Measurements from ENCODE around the gene REPS1. TPM values are rescaled to one million over a fixed set of nuclear protein-coding genes. Genes with fewer than 3 reads are reported as not detected.

The REPS1 gene
- total RNA-seq, 2 donors from 2014 or later = 73.4 to 88.6 TPM

DNA sequence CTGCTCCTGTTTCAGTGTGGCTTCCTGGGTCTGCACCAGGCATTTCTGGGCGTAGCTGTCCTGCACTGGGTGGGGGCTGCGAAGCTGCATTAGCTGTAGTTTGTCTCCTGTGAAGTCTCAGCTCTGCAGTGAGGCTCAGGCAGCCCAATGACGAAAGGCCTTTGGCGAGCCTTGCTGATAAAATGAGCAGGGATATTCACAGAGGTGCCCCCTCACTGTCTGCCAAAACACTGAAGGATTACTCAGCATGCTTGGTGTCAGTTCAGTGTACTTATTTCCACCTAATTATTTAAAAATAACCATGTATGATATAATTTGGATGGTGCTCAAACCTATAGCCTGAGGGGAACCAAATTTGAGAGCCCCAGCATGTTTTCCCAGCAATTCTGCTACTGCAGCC lies 118.7 kb downstream of the REPS1 start:
- no peaks in the 10 kb centered on the region for H3K9me3 ChIP-seq (ENCODE audit: control insufficient read depth, low read length, poor library complexity, severe bottlenecking)
- Mint-ChIP-seq H3K4me1 (no peaks in the 10 kb centered on the region), H3K27ac (no peak overlapping the region), H3K36me3 (ENCODE audit: low read depth) (no peaks in the 10 kb centered on the region), H3K27me3 (peaks cover 7% of the 10 kb centered on the region), H3K4me3 (no peak overlapping the region)
- DNase-seq (no peak), ATAC-seq (no peak)

DNA sequence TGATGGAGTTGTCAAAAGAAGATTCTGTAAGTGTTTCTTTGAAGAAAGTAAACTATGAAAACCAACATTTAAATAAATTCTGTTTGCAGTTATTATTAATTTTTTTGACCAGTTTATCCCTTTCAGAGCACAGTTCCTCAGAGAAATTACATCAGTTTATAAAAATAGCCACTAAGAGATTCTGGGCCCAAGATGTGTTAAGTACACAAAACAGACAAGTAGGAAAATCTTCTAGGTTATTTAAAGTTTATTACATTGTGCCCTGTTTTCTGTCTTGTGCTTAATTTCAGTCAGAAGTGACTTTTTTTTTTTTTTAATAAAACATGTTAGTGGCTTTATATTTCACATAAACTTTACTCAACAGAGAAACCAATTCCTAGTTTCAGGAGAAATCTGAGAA lies 119.9 kb downstream of the REPS1 start:
- Mint-ChIP-seq H3K4me3 (no peak overlapping the region), H3K27me3 (peaks cover 7% of the 10 kb centered on the region), H3K36me3 (ENCODE audit: low read depth) (no peaks in the 10 kb centered on the region), H3K27ac (no peak overlapping the region), H3K4me1 (no peaks in the 10 kb centered on the region)
- DNase-seq (no peak), ATAC-seq (no peak)
- H3K9me3 ChIP-seq (ENCODE audit: control insufficient read depth, low read length, poor library complexity, severe bottlenecking) = no peaks in the 10 kb centered on the region

DNA sequence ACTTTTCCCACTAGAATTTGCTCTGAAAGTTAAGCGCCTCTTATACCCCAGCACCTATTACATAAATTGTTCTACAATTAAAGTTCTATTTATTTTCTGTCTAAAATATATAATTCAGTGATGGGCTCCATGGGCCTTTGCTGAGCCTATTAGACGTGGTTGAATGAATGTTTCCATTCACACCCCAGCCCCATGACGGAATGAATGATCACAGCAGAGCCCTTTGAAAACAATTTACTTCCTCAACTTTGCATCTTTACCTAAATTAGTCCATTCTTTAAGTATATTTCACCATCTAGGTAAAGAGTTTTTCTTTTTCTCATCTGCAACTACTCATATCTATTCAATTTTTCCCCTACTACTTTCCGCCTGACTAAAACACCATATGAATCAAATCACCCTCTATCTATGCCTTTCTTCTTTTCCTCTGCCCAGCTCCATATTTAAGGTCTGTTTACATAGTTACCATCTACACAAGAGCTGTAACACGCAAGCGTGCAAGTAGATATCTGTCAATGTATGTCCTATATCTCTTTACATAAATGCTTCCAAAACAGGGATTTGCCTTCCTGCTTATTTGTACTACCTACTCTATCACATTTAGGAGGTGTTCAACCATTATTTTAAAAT lies 122.5 kb downstream of the REPS1 start:
- Mint-ChIP-seq H3K36me3 (ENCODE audit: low read depth) (no peaks in the 10 kb centered on the region), H3K4me3 (no peak overlapping the region), H3K27ac (no peak overlapping the region), H3K4me1 (no peaks in the 10 kb centered on the region), H3K27me3 (peaks cover 22% of the 10 kb centered on the region)
- DNase-seq (no peak), ATAC-seq (no peak)
- no peaks in the 10 kb centered on the region for H3K9me3 ChIP-seq (ENCODE audit: control insufficient read depth, low read length, poor library complexity, severe bottlenecking)

DNA sequence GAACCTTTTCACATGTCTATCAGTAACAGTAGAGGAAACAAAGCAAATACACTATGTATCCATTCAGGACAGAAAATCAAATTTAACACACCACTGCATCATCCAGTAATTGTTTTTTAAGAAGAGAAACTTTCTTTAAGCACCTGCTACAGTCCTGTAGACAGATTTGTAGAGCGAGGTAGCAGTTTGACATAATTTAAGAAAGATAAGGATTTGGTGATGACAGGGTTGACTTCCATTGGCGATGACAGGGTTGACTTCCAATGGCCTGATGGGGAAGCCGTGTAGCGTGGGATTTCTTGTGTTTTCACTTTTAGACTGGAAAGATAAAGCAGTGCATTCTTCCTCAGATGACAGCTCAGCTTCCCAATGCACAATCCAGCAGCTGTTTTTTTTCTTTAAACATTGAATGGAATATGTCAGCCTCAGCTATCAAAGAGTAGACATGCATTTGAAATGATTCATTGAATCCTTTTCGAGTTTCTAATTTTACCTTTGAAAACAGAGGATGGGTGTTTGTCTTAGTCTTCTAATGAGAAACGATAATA lies 123.6 kb downstream of the REPS1 start:
- H3K9me3 ChIP-seq (ENCODE audit: control insufficient read depth, low read length, poor library complexity, severe bottlenecking) = no peaks in the 10 kb centered on the region
- no peaks in the 10 kb centered on the region for H3K36me3 Mint-ChIP-seq (ENCODE audit: low read depth)
- H3K27me3 Mint-ChIP-seq = peaks cover 22% of the 10 kb centered on the region
- DNase-seq (no peak), ATAC-seq (no peak)
- no peaks in the 10 kb centered on the region for H3K4me1 Mint-ChIP-seq
- no peak overlapping the region for H3K27ac Mint-ChIP-seq
- no peak overlapping the region for H3K4me3 Mint-ChIP-seq

DNA sequence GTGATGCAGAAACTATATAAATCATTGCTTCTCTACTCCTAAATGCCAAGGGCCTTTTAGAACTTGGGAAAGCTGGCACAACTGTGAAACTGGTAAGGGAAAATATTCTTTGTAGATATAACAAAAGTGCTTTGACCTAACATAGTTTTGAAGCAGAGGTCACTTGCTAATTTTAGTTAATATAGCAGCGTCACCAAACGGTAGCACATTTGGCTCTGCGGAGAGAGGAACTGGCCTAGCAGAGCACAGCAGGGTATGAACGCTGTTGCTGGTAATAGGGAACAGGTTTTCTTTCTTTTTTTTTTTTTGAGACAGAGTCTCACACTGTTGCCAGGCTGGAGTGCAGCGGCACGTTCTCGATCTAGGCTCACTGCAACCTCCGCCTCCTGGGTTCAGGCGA lies 124.7 kb downstream of the REPS1 start:
- Mint-ChIP-seq H3K4me3 (no peak overlapping the region), H3K36me3 (ENCODE audit: low read depth) (no peaks in the 10 kb centered on the region), H3K4me1 (no peaks in the 10 kb centered on the region), H3K27ac (no peak overlapping the region), H3K27me3 (peaks cover 23% of the 10 kb centered on the region)
- DNase-seq = no peak
- no peak for ATAC-seq
- H3K9me3 ChIP-seq (ENCODE audit: control insufficient read depth, low read length, poor library complexity, severe bottlenecking) = no peaks in the 10 kb centered on the region

DNA sequence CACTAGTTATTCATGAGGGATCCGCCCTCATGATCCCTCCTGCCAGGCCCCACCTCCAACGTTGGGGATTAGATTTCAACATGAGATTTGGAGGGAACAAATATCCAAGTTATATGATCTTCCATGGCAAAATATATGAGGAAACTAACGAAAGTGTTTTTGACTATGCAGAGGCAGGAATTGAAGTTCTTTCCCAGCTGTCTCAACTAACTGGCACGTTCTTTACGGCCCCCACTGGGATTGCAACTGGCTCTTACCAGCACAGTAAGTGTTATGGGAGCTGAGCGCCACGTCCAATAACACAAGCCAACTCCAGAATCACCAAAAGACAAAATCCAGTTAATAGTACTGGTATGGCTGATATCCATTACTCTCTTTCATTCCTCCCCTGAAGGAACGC lies 125.6 kb downstream of the REPS1 start:
- Mint-ChIP-seq H3K4me1 (peaks cover 3% of the 10 kb centered on the region), H3K27me3 (peaks cover 27% of the 10 kb centered on the region), H3K4me3 (no peak overlapping the region), H3K36me3 (ENCODE audit: low read depth) (peaks cover 2% of the 10 kb centered on the region), H3K27ac (no peak overlapping the region)
- no peak for ATAC-seq
- H3K9me3 ChIP-seq (ENCODE audit: control insufficient read depth, low read length, poor library complexity, severe bottlenecking) = no peaks in the 10 kb centered on the region
- DNase-seq = no peak

DNA sequence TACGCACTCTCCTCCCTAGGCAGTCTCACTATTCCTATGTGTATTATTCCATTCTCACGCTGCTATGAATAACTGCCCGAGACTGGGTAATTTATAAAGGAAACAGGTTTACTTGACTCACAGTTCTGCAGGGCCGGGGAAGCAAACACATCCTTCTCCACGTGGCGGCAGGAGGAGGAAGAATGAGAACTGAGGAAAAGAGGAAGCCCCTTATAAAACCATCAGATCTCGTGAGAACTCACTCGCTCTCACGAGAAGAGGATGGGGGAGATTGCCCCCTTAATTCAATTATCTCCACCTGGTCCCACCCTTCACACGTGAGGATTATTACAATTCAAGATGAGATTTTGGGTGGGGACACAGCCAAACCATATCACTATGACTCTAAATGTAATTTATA lies 130.3 kb downstream of the REPS1 start:
- H3K27me3 Mint-ChIP-seq = peaks cover 39% of the 10 kb centered on the region
- H3K9me3 ChIP-seq (ENCODE audit: control insufficient read depth, low read length, poor library complexity, severe bottlenecking) = no peaks in the 10 kb centered on the region
- no peak overlapping the region for H3K4me3 Mint-ChIP-seq
- DNase-seq = no peak
- peaks cover 3% of the 10 kb centered on the region for H3K4me1 Mint-ChIP-seq
- ATAC-seq = no peak
- H3K27ac Mint-ChIP-seq = no peak overlapping the region
- peaks cover 2% of the 10 kb centered on the region for H3K36me3 Mint-ChIP-seq (ENCODE audit: low read depth)

DNA sequence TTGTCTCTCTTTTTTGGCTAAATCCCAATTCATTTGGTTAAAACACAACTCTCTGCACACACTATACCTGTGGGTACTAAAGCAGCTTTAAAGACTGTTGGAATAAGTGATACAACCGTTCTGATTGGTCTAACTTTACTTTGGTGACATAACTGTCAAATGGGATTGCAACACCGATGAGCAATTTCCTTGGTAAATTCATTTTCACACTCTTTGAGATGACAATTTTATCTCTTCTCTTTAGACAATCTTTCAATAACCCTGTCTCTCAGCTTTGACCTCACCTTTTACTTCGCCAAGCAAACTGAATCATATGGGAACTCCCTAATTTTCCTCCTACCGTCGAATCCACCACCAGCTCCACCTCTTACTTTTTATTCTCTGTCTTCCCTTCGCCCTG lies 131.4 kb downstream of the REPS1 start:
- DNase-seq (no peak), ATAC-seq (no peak)
- no peaks in the 10 kb centered on the region for H3K9me3 ChIP-seq (ENCODE audit: control insufficient read depth, low read length, poor library complexity, severe bottlenecking)
- Mint-ChIP-seq H3K4me3 (no peak overlapping the region), H3K36me3 (ENCODE audit: low read depth) (peaks cover 2% of the 10 kb centered on the region), H3K27me3 (peaks cover 37% of the 10 kb centered on the region), H3K4me1 (peaks cover 3% of the 10 kb centered on the region), H3K27ac (no peak overlapping the region)

Other genes starting within 250 kb of the REPS1 start
- 10 to 100 TPM; 21.3 to 26.2 TPM for gene CCDC28A, start 214.5 kb downstream of the REPS1 start, total RNA-seq
- gene ECT2L, start 192.2 kb downstream of the REPS1 start, total RNA-seq = not detected
- gene ABRACL, start 40.5 kb upstream of the REPS1 start, total RNA-seq = 10 to 100 TPM; 46.0 to 64.4 TPM
- gene HECA, start 146.8 kb upstream of the REPS1 start, total RNA-seq = 100 to 1,000 TPM; 172 to 197 TPM

Measured in T-helper 17 cell (primary cell).